WERI-Rb-1 (cell line): ENCODE data around the gene ZFX.

Experiments
- DNase-seq: peaks from one replicate; pipeline ENCODE4 v3.0.0-alpha.2; 2020
- H3K27ac ChIP-seq: fragments of 250-450 bp; sonication (Bioruptor Pico); 2 replicates; pipeline ENCODE4 v1.5.1; 2020; ENCODE audit warnings: mild to moderate bottlenecking, moderate library complexity
- H3K27me3 ChIP-seq: fragments of 250-450 bp; sonication (Bioruptor Pico); 2 replicates; pipeline ENCODE4 v1.5.1; 2021; ENCODE audit warnings: mild to moderate bottlenecking, low read depth, moderate library complexity; ENCODE audit not compliant: insufficient read depth, severe bottlenecking
- H3K36me3 ChIP-seq: fragments of 250-450 bp; sonication (Bioruptor Pico); 2 replicates; pipeline ENCODE4 v1.5.1; 2020; ENCODE audit warnings: mild to moderate bottlenecking, moderate library complexity
- H3K4me3 ChIP-seq: 2 replicates; pipeline ENCODE4 v1.5.1; 2011; ENCODE audit warnings: low read depth, mild to moderate bottlenecking, control low read depth, low read length
- H3K9me3 ChIP-seq: fragments of 250-450 bp; sonication (Bioruptor Pico); 2 replicates; pipeline ENCODE4 v1.5.1; 2021; ENCODE audit warnings: mild to moderate bottlenecking, moderate library complexity; ENCODE audit not compliant: severe bottlenecking
- TF ChIP-seq, protein P1 (sequence below): IDR thresholded peaks from 2 replicates; pipeline ENCODE4 v1.5.1; 2011; ENCODE audit warnings: low read depth, mild to moderate bottlenecking, control low read depth, inconsistent platforms, low read length

Gene ZFX

DNA sequence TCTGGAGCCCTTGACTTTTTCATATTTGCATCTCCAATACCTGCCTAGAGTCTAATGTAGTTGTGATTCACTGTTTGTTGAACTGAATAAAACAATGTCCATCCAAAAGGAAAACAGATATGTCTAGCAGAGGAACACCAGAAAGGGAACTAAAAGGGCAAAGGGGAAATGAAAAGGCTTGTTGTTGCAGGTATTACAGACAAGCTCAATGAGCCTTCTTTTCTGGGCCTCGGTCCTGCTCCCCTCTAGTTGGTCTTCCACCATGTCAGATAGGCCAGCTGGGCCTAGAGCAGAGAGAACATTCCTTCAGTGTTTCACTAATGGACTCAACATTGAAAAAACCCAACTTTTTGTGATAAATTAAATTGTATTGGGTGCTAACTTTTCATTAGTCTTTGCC is 55.4 kb downstream of the ZFX start:
- Histone ChIP-seq H3K36me3 (peaks cover 43% of the 10 kb centered on the region), H3K27ac (no peak overlapping the region), H3K27me3 (no peaks in the 10 kb centered on the region), H3K4me3 (no peak overlapping the region), H3K9me3 (no peaks in the 10 kb centered on the region)
- no peak for DNase-seq
- TF ChIP-seq, protein P1, sequence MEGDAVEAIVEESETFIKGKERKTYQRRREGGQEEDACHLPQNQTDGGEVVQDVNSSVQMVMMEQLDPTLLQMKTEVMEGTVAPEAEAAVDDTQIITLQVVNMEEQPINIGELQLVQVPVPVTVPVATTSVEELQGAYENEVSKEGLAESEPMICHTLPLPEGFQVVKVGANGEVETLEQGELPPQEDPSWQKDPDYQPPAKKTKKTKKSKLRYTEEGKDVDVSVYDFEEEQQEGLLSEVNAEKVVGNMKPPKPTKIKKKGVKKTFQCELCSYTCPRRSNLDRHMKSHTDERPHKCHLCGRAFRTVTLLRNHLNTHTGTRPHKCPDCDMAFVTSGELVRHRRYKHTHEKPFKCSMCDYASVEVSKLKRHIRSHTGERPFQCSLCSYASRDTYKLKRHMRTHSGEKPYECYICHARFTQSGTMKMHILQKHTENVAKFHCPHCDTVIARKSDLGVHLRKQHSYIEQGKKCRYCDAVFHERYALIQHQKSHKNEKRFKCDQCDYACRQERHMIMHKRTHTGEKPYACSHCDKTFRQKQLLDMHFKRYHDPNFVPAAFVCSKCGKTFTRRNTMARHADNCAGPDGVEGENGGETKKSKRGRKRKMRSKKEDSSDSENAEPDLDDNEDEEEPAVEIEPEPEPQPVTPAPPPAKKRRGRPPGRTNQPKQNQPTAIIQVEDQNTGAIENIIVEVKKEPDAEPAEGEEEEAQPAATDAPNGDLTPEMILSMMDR: no peak

DNA sequence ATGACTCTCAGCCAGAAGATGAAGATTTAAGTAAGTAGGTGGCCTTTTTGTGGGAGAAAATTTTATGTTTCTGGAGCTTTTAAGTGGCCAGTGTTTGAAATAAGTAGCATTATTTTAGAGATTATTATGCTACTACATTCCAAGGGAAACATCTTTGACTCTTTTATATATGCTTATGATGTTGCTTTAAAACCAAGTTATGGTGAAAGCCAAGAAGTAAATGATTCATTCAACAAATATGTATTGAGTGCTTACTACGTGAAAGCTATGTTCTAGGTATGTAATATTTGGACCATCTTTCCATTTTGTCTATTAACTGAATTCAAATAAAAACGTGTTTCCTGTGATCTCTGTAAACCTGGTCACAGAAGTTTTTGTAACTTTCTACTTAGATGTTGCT is 58.3 kb downstream of the ZFX start:
- no peak overlapping the region for H3K4me3 ChIP-seq
- no peaks in the 10 kb centered on the region for H3K27me3 ChIP-seq
- peaks cover 60% of the 10 kb centered on the region for H3K36me3 ChIP-seq
- H3K9me3 ChIP-seq: no peaks in the 10 kb centered on the region
- H3K27ac ChIP-seq: no peak overlapping the region
- DNase-seq: no peak
- TF ChIP-seq, protein P1: no peak

DNA sequence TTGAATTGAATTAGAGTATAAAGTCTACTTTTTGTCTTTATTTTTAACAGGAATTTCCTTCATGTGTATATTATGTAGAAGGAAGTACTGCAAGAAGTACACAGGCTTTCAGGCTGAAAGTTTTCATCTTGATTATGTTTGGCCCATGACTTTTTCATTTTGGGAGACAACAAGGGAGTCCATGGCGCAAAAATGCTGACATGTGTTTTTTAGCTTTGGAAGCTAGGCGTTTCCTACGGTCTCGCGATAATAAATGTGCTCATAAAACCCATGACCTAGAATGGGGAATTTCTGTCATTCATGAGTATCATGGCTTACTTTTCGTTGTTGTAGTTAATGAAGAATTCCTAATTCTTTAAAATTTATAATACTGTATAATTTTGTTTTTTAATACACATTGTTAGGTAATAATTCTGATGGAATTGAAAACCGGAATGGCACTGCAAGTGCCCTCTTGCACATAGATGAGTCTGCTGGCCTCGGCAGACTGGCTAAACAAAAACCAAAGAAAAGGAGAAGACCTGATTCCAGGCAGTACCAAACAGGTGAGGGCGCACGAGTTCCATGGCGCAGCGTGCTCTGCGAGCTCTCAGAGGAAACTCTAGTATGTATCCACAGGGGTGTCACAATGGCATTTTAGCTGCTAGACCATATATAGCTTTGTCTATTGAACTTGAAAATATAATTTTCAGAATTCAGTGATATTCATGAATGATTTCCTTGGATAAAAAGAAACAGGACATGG is 59.1 kb downstream of the ZFX start:
- Histone ChIP-seq H3K9me3 (no peaks in the 10 kb centered on the region), H3K27me3 (no peaks in the 10 kb centered on the region), H3K27ac (no peak overlapping the region), H3K36me3 (peaks cover 56% of the 10 kb centered on the region), H3K4me3 (no peak overlapping the region)
- no peak for DNase-seq
- TF ChIP-seq, protein P1: no peak

DNA sequence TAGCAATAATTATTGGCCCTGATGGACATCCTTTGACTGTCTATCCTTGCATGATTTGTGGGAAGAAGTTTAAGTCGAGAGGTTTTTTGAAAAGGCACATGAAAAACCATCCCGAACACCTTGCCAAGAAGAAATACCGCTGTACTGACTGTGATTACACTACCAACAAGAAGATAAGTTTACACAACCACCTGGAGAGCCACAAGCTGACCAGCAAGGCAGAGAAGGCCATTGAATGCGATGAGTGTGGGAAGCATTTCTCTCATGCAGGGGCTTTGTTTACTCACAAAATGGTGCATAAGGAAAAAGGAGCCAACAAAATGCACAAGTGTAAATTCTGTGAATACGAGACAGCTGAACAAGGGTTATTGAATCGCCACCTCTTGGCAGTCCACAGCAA is 60.7 kb downstream of the ZFX start:
- Histone ChIP-seq H3K27ac (no peak overlapping the region), H3K27me3 (no peaks in the 10 kb centered on the region), H3K36me3 (peaks cover 50% of the 10 kb centered on the region), H3K4me3 (no peak overlapping the region), H3K9me3 (no peaks in the 10 kb centered on the region)
- TF ChIP-seq, protein P1: no peak
- DNase-seq: no peak

DNA sequence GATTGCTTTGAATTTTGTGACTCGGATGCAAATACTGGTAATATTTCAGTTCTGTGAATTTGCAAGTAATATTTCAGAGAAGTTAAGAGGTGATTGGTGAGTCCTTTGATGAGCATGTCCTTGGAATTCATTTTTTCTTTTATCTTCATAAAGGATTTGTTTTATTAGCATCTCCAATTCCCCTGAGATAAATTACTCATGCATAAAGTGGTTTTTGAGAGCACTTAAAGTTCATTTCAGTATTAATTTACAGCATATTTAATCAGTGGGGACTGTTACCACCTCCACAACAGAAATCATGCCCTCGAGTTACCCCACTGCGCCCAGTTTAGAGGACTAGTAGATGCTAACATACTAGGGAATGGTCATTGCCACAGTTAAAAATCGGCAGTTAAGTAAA is 65.0 kb downstream of the ZFX start:
- H3K4me3 ChIP-seq: no peak overlapping the region
- no peak for DNase-seq
- no peak overlapping the region for H3K27ac ChIP-seq
- no peaks in the 10 kb centered on the region for H3K9me3 ChIP-seq
- TF ChIP-seq, protein P1: no peak
- peaks cover 26% of the 10 kb centered on the region for H3K36me3 ChIP-seq
- no peaks in the 10 kb centered on the region for H3K27me3 ChIP-seq

DNA sequence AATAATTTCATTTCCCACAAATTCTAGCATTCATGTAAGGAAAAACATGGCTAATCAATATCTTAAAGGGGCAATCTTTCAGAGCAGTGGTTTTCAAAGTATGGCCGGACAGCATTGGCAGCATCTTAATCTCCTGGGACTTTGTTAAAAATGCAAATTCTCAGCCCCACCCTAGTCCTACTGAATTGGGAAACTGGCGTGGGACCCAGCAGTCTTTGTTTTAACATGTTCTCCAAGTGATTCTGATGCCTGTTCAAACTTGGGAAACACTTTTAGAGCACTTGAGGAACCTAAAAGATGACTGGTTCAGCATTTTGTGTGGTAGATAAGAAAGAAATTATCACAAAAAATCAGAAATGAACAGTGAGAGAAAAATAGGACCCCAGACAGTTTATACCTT is 65.7 kb downstream of the ZFX start:
- Histone ChIP-seq H3K4me3 (no peak overlapping the region), H3K27me3 (no peaks in the 10 kb centered on the region), H3K27ac (no peak overlapping the region), H3K9me3 (no peaks in the 10 kb centered on the region), H3K36me3 (peaks cover 19% of the 10 kb centered on the region)
- TF ChIP-seq, protein P1: no peak
- no peak for DNase-seq
